Keratinocyte (primary cell): ENCODE results near the gene PDZRN3. TPM values are rescaled to one million over a fixed set of nuclear protein-coding genes. Genes with fewer than 3 reads are reported as not detected.

ENCODE experiments used
- DNase-seq: peaks from one replicate; pipeline ENCODE4 v3.0.0-alpha.2; 2011; ENCODE audit warnings: low read depth, missing footprints, low spot score
- FAIRE-seq: peaks from 2 replicates; lab custom pipeline; 2011; peaks lifted over from hg19 to GRCh38; lab: Jason Lieb, UNC
- H2AFZ ChIP-seq: 2 replicates; pipeline ENCODE4 v1.6.0; 2012; ENCODE audit warnings: low read length, control low read depth, inconsistent platforms; ENCODE audit not compliant: control insufficient read depth
- H3K27ac ChIP-seq: 2 replicates; pipeline ENCODE4 v1.5.1; 2011; ENCODE audit warnings: low read length; ENCODE audit not compliant: control insufficient read depth, insufficient read depth
- H3K27me3 ChIP-seq: 3 replicates; pipeline ENCODE4 v1.6.0; 2011; ENCODE audit warnings: low read length; ENCODE audit not compliant: control insufficient read depth, insufficient read depth; ENCODE audit errors: extremely low read depth
- H3K36me3 ChIP-seq, 2 experiments: 2 replicates in 1 of 2; 3 replicates in 1 of 2; pipeline ENCODE4 v1.5.1; 2011; ENCODE audit warnings: low read length in 2 of 2, mild to moderate bottlenecking in 1 of 2; ENCODE audit not compliant: control insufficient read depth in 2 of 2, insufficient read depth in 2 of 2; ENCODE audit errors: extremely low read depth in 1 of 2
- H3K4me1 ChIP-seq: 3 replicates; pipeline ENCODE4 v1.5.1; 2011; ENCODE audit warnings: low read length; ENCODE audit not compliant: control insufficient read depth, insufficient read depth; ENCODE audit errors: extremely low read depth
- H3K4me2 ChIP-seq: 3 replicates; pipeline ENCODE4 v1.6.0; 2011; ENCODE audit warnings: low read depth, low read length; ENCODE audit not compliant: control insufficient read depth, insufficient read depth; ENCODE audit errors: extremely low read depth
- H3K4me3 ChIP-seq, 3 experiments: fragments of 200-600 bp in 1 of 3; sonication (generic) in 1 of 3; 2 replicates in 2 of 3; 3 replicates in 1 of 3; pipeline ENCODE4 v1.5.1; 2011 to 2016; ENCODE audit warnings: low read length in 3 of 3, mild to moderate bottlenecking in 3 of 3, control low read depth in 2 of 3, inconsistent platforms in 1 of 3, low read depth in 1 of 3, mixed read lengths in 1 of 3, mixed run types in 1 of 3, moderate library complexity in 1 of 3; ENCODE audit not compliant: control insufficient read depth in 2 of 3, insufficient read depth in 2 of 3; ENCODE audit errors: extremely low read depth in 1 of 3
- H3K79me2 ChIP-seq: 2 replicates; pipeline ENCODE4 v1.6.0; 2012; ENCODE audit warnings: low read length; ENCODE audit not compliant: control insufficient read depth, insufficient read depth
- H3K9ac ChIP-seq: 3 replicates; pipeline ENCODE4 v1.6.0; 2011; ENCODE audit warnings: low read length; ENCODE audit not compliant: control insufficient read depth, insufficient read depth; ENCODE audit errors: extremely low read depth
- H3K9me1 ChIP-seq: 3 replicates; pipeline ENCODE4 v1.6.0; 2011; ENCODE audit warnings: low read length; ENCODE audit not compliant: control insufficient read depth, insufficient read depth; ENCODE audit errors: extremely low read depth
- H3K9me3 ChIP-seq: 2 replicates; pipeline ENCODE4 v1.5.1; 2012; ENCODE audit warnings: low read depth, low read length; ENCODE audit not compliant: control insufficient read depth
- H4K20me1 ChIP-seq: 3 replicates; pipeline ENCODE4 v1.6.0; 2011; ENCODE audit warnings: low read length; ENCODE audit not compliant: control insufficient read depth, insufficient read depth; ENCODE audit errors: extremely low read depth
- EZH2 ChIP-seq: IDR thresholded peaks from one replicate; pipeline ENCODE4 v1.6.1; 2012; ENCODE audit warnings: inconsistent platforms, mild to moderate bottlenecking, low read length, moderate library complexity
- dilution Hi-C: fragments of 300-500 bp; cut with MboI; formaldehyde crosslinking; loops from one replicate; pipeline ENCODE4 v1.7.0; 2020; ENCODE audit warnings: low sequenced_read_pairs; ENCODE audit not compliant: extremely low pct_ligation_motif_present
- polyA plus RNA-seq, 5 experiments: library from polyadenylated mRNA; depleted of rRNA in 3 of 5; stranded (reverse) in 3 of 5; stranded (forward) in 1 of 5; unstranded in 1 of 5; fragments of >200 nt; gene quantifications; 1 replicate in 1 of 5; 2 replicates in 3 of 5; 3 replicates in 1 of 5; pipeline versions ENCODE4 v1.2.1 to v1.2.3, GENCODE V29; 2011 to 2012; ENCODE audit warnings: missing spikeins in 2 of 5, low read depth in 1 of 5, low replicate concordance in 1 of 5
- TF ChIP-seq, protein P1 (sequence below), 3 experiments: IDR thresholded peaks in 1 of 3; conservative IDR thresholded peaks in 1 of 3; optimal IDR thresholded peaks in 1 of 3; 2 replicates in 2 of 3; 3 replicates in 1 of 3; pipeline versions ENCODE3 to v1.5.1; 2011; ENCODE audit warnings: low read length in 3 of 3, mild to moderate bottlenecking in 3 of 3, moderate library complexity in 2 of 3, control low read depth in 1 of 3, inconsistent platforms in 1 of 3; ENCODE audit not compliant: insufficient read depth in 2 of 3; ENCODE audit errors: extremely low read depth in 1 of 3

PDZRN3 gene
- polyA plus RNA-seq, 1 donor (not counting 4 experiments of a cell fraction or from before 2014, with no cell fraction given), result not detected

DNA sequence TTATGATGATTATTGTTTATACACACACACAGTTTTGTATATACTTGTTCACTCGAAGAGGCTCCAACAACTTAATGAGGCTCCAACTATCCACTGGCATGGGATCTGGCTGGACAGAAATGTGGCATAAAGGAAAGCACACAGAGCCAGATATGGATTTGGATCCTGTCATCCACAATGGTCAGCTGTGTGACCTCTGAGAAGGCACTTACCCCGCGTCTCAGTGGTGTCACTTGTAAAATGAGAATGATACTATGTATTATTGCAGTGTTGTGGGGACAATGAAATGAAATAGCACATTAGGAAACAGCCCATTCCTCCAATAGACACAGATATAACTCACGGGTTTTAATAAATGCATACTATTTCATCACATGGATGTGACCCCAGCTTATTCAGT lies 42.2 kb downstream of the PDZRN3 start:
- no peak for FAIRE-seq

DNA sequence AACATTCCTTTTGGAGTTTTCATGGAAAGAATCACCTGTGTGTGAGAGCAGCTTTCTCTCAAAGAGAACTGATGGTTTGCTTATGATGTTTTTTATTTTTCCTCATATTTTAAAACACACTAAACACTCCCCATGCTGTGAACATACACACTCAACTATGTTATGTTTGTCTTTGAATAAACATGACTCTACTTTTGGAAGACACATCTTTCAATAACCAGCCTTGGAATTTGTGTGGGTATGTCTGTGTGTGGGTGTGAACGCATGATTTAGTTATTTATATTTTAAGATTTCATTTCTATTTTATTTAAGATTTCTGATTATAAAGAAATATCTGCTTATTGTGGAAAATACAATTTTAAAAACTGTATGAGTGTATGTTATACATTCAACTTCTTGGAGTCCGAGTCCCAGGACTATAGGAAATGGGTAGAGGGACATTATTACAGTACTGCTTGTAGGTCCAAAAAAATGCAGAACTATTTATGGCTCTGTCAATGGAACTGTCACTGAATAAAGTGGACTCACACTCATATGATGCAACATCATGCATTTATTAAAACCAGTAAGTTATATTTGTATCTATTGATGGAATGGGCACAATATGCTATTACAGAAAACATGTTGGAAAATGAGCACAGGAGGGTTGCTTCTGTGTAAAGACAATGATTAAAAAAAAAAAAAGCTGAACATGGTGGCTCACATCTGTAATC lies 43.5 kb downstream of the PDZRN3 start:
- FAIRE-seq (no peak), DNase-seq (no peak)
- Histone ChIP-seq H3K27me3 (no peaks in the 10 kb centered on the region), H3K27ac (no peak overlapping the region), H4K20me1 (no peaks in the 10 kb centered on the region), H3K4me1 (peaks cover 9% of the 10 kb centered on the region), H2AFZ (no peak overlapping the region), H3K4me3 (no peak overlapping the region), H3K79me2 (no peaks in the 10 kb centered on the region), H3K9me3 (no peaks in the 10 kb centered on the region), H3K36me3 (no peaks in the 10 kb centered on the region), H3K4me2 (no peak overlapping the region), H3K9me1 (no peaks in the 10 kb centered on the region), H3K9ac (no peak overlapping the region)
- dilution Hi-C loops, result no loop called here
- TF ChIP-seq, protein P1, sequence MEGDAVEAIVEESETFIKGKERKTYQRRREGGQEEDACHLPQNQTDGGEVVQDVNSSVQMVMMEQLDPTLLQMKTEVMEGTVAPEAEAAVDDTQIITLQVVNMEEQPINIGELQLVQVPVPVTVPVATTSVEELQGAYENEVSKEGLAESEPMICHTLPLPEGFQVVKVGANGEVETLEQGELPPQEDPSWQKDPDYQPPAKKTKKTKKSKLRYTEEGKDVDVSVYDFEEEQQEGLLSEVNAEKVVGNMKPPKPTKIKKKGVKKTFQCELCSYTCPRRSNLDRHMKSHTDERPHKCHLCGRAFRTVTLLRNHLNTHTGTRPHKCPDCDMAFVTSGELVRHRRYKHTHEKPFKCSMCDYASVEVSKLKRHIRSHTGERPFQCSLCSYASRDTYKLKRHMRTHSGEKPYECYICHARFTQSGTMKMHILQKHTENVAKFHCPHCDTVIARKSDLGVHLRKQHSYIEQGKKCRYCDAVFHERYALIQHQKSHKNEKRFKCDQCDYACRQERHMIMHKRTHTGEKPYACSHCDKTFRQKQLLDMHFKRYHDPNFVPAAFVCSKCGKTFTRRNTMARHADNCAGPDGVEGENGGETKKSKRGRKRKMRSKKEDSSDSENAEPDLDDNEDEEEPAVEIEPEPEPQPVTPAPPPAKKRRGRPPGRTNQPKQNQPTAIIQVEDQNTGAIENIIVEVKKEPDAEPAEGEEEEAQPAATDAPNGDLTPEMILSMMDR (optimal IDR thresholded peaks at IDR 0.05 in 1 of 3, IDR thresholded peaks at IDR 0.05 in 1 of 3, conservative IDR thresholded peaks at IDR 0.05 in 1 of 3; ENCODE audit: extremely low read depth in 1 of 3, insufficient read depth in 2 of 3, low read length in 3 of 3), result no peak
- no peak for TF ChIP-seq EZH2

More for the DNA sequence above, 42.2 kb downstream of the PDZRN3 start:
- TF ChIP-seq EZH2, result no peak
- TF ChIP-seq, protein P1 (optimal IDR thresholded peaks at IDR 0.05 in 1 of 3, IDR thresholded peaks at IDR 0.05 in 1 of 3, conservative IDR thresholded peaks at IDR 0.05 in 1 of 3; ENCODE audit: extremely low read depth in 1 of 3, insufficient read depth in 2 of 3, low read length in 3 of 3), result no peak
- H3K9me1 ChIP-seq, result no peaks in the 10 kb centered on the region
- no peaks in the 10 kb centered on the region for H3K36me3 ChIP-seq
- H3K9me3 ChIP-seq, result no peaks in the 10 kb centered on the region
- no peak overlapping the region for H3K4me2 ChIP-seq
- no peaks in the 10 kb centered on the region for H3K79me2 ChIP-seq
- peaks cover 9% of the 10 kb centered on the region for H3K4me1 ChIP-seq
- H3K27me3 ChIP-seq, result no peaks in the 10 kb centered on the region
- DNase-seq, result no peak
- dilution Hi-C loops, result no loop called here
- no peak overlapping the region for H3K27ac ChIP-seq
- no peak overlapping the region for H3K4me3 ChIP-seq
- no peak overlapping the region for H2AFZ ChIP-seq
- H4K20me1 ChIP-seq, result no peaks in the 10 kb centered on the region
- H3K9ac ChIP-seq, result no peak overlapping the region
